Upper lobe of left lung (tissue), 6 donors: ENCODE measurements around the gene SWAP70. TPM values are rescaled to one million over a fixed set of nuclear protein-coding genes. Genes with fewer than 3 reads are reported as not detected.

Experiments
- ATAC-seq, 2 donors: fragments of 200-7000 bp; cut with Tn5 transposase; one replicate each; pipeline ENCODE4 v1.9.1; 2022; ENCODE audit warnings: mild to moderate bottlenecking in 2 of 2, moderate library complexity in 2 of 2; ENCODE audit not compliant: low FRiP score in 2 of 2
- DNase-seq, 2 donors: peaks; one replicate each; pipeline ENCODE4 v3.0.0-alpha.2; 2019 to 2020
- H3K27ac ChIP-seq, 4 donors: fragments of 200-600 bp; sonication (generic); one replicate each; pipeline ENCODE4 v1.5.1; 2016 to 2019
- H3K27me3 ChIP-seq, 4 donors: fragments of 200-600 bp; sonication (generic); one replicate each; pipeline ENCODE4 v1.5.1; 2017 to 2019
- H3K36me3 ChIP-seq, 4 donors: fragments of 200-600 bp; sonication (generic); one replicate each; pipeline ENCODE4 v1.5.1; 2016 to 2019
- H3K4me1 ChIP-seq, 4 donors: fragments of 200-600 bp; sonication (generic); one replicate each; pipeline ENCODE4 v1.5.1; 2018 to 2019
- H3K4me3 ChIP-seq, 4 donors: fragments of 200-600 bp; sonication (generic); one replicate each; pipeline ENCODE4 v1.5.1; 2017 to 2019; ENCODE audit warnings: mild to moderate bottlenecking in 2 of 4, moderate library complexity in 1 of 4
- H3K9me3 ChIP-seq, 4 donors: fragments of 200-600 bp; sonication (generic); one replicate each; pipeline ENCODE4 v1.5.1; 2018 to 2019
- CTCF ChIP-seq, 6 experiments: fragments of 450-650 bp in 4 of 6; fragments of 200-600 bp in 2 of 6; sonication (generic) in 2 of 6; IDR thresholded peaks; one replicate each; pipeline ENCODE4 v1.5.1; 2016 to 2019; ENCODE audit warnings: antibody characterized with exemption in 6 of 6
- EP300 ChIP-seq, 4 donors: sonication (generic); formaldehyde crosslinking; IDR thresholded peaks; one replicate each; pipeline ENCODE4 v1.5.1; 2017; ENCODE audit warnings: antibody characterized with exemption in 4 of 4, control low read depth in 2 of 4
- POLR2A ChIP-seq, 4 donors: fragments of 450-650 bp; IDR thresholded peaks; one replicate each; pipeline ENCODE4 v1.5.1; 2016 to 2017; ENCODE audit warnings: antibody characterized with exemption in 4 of 4, mild to moderate bottlenecking in 2 of 4
- POLR2AphosphoS5 ChIP-seq, 2 donors: sonication (generic); formaldehyde crosslinking; IDR thresholded peaks; one replicate each; pipeline ENCODE4 v1.5.1; 2017; ENCODE audit warnings: antibody characterized with exemption in 2 of 2
- WGBS, 2 donors: methylation state at CpG; one replicate each; pipeline ENCODE4 v1.1.5; 2017 to 2018; 5-methylcytosine and 5-hydroxymethylcytosine counted together
- total RNA-seq, 6 donors: library from RNA; depleted of rRNA in 4 of 6; stranded (reverse); fragments of >200 nt in 4 of 6; gene quantifications; one replicate each; pipeline versions ENCODE4 v1.1.0 to v1.2.1, GENCODE V29; 2016 to 2021
- donor health status: DM: no; HTN: no; CAD: no; lungs with moderate emphysema.
- donor health status: DM: no; HTN: yes; CAD: no; lungs with severe emphysema.

The SWAP70 gene
- total RNA-seq, 6 donors from 2014 or later, result 31.4 to 80.4 (median 50.2) TPM

- Histone ChIP-seq H3K4me1 (no peaks in the 10 kb centered on the region), H3K36me3 (peaks cover 0 to 45% (median 6%) of the 10 kb centered on the region in 4 donors), H3K27me3 (no peaks in the 10 kb centered on the region), H3K4me3 (no peak overlapping the region), H3K9me3 (no peaks in the 10 kb centered on the region), H3K27ac (no peak overlapping the region)
- WGBS, 2 donors, result 79 to 81% methylated on average over 3 of the region's 3 CpGs
- DNase-seq, result no peak
- ATAC-seq, result no peak
- TF ChIP-seq CTCF (IDR thresholded peaks at IDR 0.05) (no peak), EP300 (IDR thresholded peaks at IDR 0.05) (no peak), POLR2AphosphoS5 (IDR thresholded peaks at IDR 0.05) (no peak), POLR2A (IDR thresholded peaks at IDR 0.05) (no peak)
These were observed 126.8 kb downstream of the SWAP70 start for GRCh38 chr11:9790703-9791102.

DNA sequence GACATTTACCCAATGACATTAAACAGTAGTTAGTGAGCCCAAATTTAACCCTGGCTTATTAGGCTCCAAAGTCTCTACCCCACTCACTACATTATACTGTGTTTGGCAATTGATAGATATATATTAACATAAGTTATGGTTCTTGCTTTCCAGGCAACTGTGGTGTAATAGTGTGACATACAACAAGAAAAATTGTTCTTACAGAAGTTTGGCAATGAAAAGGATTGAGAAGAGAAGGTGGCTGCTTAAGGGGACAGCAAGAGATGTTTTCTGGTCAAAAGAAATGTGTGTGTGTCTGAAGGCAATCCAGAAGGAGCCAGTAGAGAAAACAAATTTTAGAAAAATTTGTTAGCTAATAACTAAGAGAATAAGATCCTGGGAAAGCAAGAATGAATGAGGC, 132.4 kb downstream of the SWAP70 start:
- no peak overlapping the region for H3K27ac ChIP-seq
- TF ChIP-seq POLR2AphosphoS5 (IDR thresholded peaks at IDR 0.05) (no peak), CTCF (IDR thresholded peaks at IDR 0.05) (no peak), POLR2A (IDR thresholded peaks at IDR 0.05) (no peak), EP300 (IDR thresholded peaks at IDR 0.05) (no peak)
- H3K36me3 ChIP-seq, result peaks cover 0 to 15% (median 0%) of the 10 kb centered on the region in 4 donors
- H3K27me3 ChIP-seq, result no peaks in the 10 kb centered on the region
- ATAC-seq, result no peak
- H3K4me3 ChIP-seq, result no peak overlapping the region
- no peak for DNase-seq
- H3K9me3 ChIP-seq, result no peaks in the 10 kb centered on the region
- no peaks in the 10 kb centered on the region for H3K4me1 ChIP-seq

GRCh38 chr11:9796854-9797253, 133.0 kb downstream of the SWAP70 start:
- Histone ChIP-seq H3K4me3 (no peak overlapping the region), H3K27me3 (no peaks in the 10 kb centered on the region), H3K4me1 (no peaks in the 10 kb centered on the region), H3K36me3 (peaks cover 0 to 15% (median 0%) of the 10 kb centered on the region in 4 donors), H3K27ac (no peak overlapping the region), H3K9me3 (no peaks in the 10 kb centered on the region)
- TF ChIP-seq POLR2AphosphoS5 (IDR thresholded peaks at IDR 0.05) (no peak), POLR2A (IDR thresholded peaks at IDR 0.05) (no peak)
- 90 to 92% methylated on average over 5 of the region's 5 CpGs for WGBS, 2 donors
- no peak for DNase-seq
- ATAC-seq, result no peak

DNA sequence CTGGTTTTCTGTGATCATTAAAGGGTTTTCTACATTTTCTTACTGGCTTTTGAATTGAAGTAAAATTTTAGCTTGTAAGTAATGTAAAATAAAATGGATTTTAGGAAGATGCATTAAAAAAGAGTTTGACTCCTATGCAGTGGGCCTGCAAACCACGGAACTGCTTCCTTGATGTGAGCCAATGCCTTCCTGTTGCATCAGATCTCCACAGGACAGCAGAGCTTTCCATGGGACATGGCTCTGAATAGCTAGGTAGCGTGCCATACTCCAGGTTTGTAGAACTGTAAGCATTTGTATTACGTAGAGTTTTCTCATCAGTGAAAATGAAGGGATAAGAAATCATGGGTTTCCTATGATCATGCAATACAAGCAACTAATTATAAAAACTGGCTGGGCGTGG, 133.4 kb downstream of the SWAP70 start:
- no peaks in the 10 kb centered on the region for H3K9me3 ChIP-seq
- no peak for DNase-seq
- no peak for ATAC-seq
- no peak overlapping the region for H3K4me3 ChIP-seq
- H3K27ac ChIP-seq, result no peak overlapping the region
- TF ChIP-seq CTCF (IDR thresholded peaks at IDR 0.05) (no peak), POLR2A (IDR thresholded peaks at IDR 0.05) (no peak), EP300 (IDR thresholded peaks at IDR 0.05) (no peak), POLR2AphosphoS5 (IDR thresholded peaks at IDR 0.05) (no peak)
- no peaks in the 10 kb centered on the region for H3K27me3 ChIP-seq
- WGBS, 2 donors, result 84 to 94% methylated on average over 4 of the region's 4 CpGs
- H3K4me1 ChIP-seq, result no peaks in the 10 kb centered on the region
- peaks cover 0 to 10% (median 0%) of the 10 kb centered on the region in 4 donors for H3K36me3 ChIP-seq

DNA sequence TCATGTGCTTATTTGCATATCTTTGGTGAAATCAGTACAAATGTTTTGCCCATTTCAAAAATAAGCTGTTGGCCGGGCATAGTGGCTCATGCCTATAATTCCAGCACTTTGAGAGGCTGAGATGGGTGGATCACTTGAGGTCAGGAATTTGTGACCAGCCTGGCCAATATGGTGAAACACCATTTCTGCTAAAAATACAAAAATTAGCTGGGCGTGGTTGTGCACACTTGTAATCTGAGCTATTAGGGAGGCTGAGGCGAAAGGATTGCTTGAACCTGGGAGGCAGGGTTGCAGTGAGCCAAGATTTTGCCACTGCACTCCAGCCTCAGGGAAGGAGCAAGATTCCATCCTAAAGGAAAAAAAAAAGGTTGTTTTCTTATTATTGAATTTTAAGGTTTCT, 136.0 kb downstream of the SWAP70 start:
- DNase-seq (no peak), ATAC-seq (no peak)
- H3K27ac ChIP-seq, result no peak overlapping the region
- WGBS, 2 donors, result 80 to 84% methylated on average over 3 of the region's 3 CpGs
- no peaks in the 10 kb centered on the region for H3K27me3 ChIP-seq
- no peaks in the 10 kb centered on the region for H3K9me3 ChIP-seq
- TF ChIP-seq POLR2AphosphoS5 (IDR thresholded peaks at IDR 0.05) (no peak), EP300 (IDR thresholded peaks at IDR 0.05) (no peak), POLR2A (IDR thresholded peaks at IDR 0.05) (no peak), CTCF (IDR thresholded peaks at IDR 0.05) (no peak)
- H3K4me1 ChIP-seq, result no peaks in the 10 kb centered on the region
- H3K4me3 ChIP-seq, result no peak overlapping the region
- H3K36me3 ChIP-seq, result peaks cover 0 to 5% (median 0%) of the 10 kb centered on the region in 4 donors
